A673 (cell line): ENCODE data around the gene MCM8.

Experiments
- EZH2 ChIP-seq: fragments of 200-600 bp; sonication (generic); IDR thresholded peaks from 2 replicates; pipeline ENCODE4 v1.6.1; 2017; ENCODE audit warnings: borderline replicate concordance, low read depth, mild to moderate bottlenecking, mixed read lengths, antibody characterized with exemption, low read length; ENCODE audit not compliant: poor library complexity, severe bottlenecking
- TF ChIP-seq, protein P1 (sequence below): fragments of 300-800, 200-600 bp; sonication (generic); conservative IDR thresholded peaks from 2 replicates; pipeline ENCODE4 v1.5.1; 2017; ENCODE audit warnings: low read depth, mild to moderate bottlenecking, antibody characterized with exemption, low read length, moderate library complexity, mixed read lengths

DNA sequence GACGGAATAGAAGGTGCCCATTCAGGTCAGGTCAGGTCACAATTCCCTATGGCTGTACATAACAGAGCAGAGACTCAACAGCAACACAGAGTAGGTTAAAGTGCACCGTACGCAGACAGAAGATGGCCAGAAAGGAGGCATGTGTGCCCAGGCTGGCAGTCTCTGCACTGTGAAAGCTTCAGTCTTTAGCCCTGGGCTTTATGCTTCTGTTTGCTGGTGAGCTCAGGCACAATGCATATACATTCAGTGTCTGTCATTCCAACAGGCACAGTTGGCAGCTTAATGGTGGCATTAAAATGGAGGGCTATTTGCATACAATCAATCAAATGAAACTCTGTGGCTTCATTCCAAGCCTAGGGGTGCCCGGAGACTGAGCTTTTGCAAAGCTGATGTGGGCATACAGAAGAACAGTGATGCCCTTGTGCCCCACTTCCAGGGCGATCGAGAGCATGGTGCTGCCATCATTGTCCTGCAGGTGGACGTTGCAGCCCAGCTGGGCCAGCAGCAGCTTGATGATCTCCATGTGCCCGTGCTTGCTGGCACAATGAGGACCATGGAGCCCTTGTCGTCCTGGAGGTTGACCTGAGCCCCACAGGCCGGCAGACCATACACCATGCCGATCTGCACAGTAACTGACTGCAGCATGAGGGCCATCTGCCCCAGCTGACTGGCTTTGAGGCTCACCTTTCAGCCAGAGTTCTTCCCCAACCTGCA lies 22.5 kb upstream of the MCM8 start:
- TF ChIP-seq, protein P1, sequence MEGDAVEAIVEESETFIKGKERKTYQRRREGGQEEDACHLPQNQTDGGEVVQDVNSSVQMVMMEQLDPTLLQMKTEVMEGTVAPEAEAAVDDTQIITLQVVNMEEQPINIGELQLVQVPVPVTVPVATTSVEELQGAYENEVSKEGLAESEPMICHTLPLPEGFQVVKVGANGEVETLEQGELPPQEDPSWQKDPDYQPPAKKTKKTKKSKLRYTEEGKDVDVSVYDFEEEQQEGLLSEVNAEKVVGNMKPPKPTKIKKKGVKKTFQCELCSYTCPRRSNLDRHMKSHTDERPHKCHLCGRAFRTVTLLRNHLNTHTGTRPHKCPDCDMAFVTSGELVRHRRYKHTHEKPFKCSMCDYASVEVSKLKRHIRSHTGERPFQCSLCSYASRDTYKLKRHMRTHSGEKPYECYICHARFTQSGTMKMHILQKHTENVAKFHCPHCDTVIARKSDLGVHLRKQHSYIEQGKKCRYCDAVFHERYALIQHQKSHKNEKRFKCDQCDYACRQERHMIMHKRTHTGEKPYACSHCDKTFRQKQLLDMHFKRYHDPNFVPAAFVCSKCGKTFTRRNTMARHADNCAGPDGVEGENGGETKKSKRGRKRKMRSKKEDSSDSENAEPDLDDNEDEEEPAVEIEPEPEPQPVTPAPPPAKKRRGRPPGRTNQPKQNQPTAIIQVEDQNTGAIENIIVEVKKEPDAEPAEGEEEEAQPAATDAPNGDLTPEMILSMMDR = no peak
- no peak for TF ChIP-seq EZH2
